H1 (cell line): ENCODE data around the gene PARP16. TPM values are rescaled to one million over a fixed set of nuclear protein-coding genes. Genes with fewer than 3 reads are reported as not detected.

Source experiments
- HDAC2 ChIP-seq, 2 experiments: fragments of 300-600 bp in 1 of 2; sonication (generic) in 1 of 2; IDR thresholded peaks; 2 replicates each; pipeline ENCODE4 v1.6.1; 2011 to 2012; ENCODE audit warnings: low read depth in 2 of 2, low read length in 2 of 2, mild to moderate bottlenecking in 2 of 2, moderate library complexity in 2 of 2, borderline replicate concordance in 1 of 2, inconsistent platforms in 1 of 2
- HDAC6 ChIP-seq: IDR thresholded peaks from one replicate; pipeline ENCODE4 v1.7.1; 2012; ENCODE audit warnings: low read depth, mild to moderate bottlenecking, inconsistent platforms, low read length, moderate library complexity
- JUND ChIP-seq: IDR thresholded peaks from 2 replicates; pipeline ENCODE4 v1.6.1; 2011; ENCODE audit warnings: mild to moderate bottlenecking, improper control_type of control experiment, low read length
- POU5F1 ChIP-seq: IDR thresholded peaks from 2 replicates; pipeline ENCODE4 v1.6.1; 2011; ENCODE audit warnings: low read depth, mild to moderate bottlenecking, low read length, moderate library complexity
- polyA plus RNA-seq, 7 experiments: library from polyadenylated mRNA; depleted of rRNA in 3 of 7; stranded (reverse) in 5 of 7; unstranded in 2 of 7; fragments of >200 nt in 5 of 7; fragments of 200-250 nt in 2 of 7; gene quantifications; 1 replicate in 5 of 7; 2 replicates in 1 of 7; 4 replicates in 1 of 7; pipeline versions ENCODE4 v1.2.1 to v1.2.3, GENCODE V29; 2011 to 2013; ENCODE audit warnings: missing spikeins in 2 of 7, mixed read lengths in 2 of 7
- total RNA-seq: library from RNA; stranded (reverse); fragmentation: NEBNext Ultra II Directional; extraction: Animal tissue kit (Norgen Biotek cat#: 25700); gene quantifications from 2 replicates; pipeline ENCODE4 v1.2.1, GENCODE V29; 2021

The PARP16 gene
- total and polyA plus RNA-seq, 2 of the 8 experiments (the other 6 are each of a cell fraction or from before 2014, with no cell fraction given), result 3.7 to 5.0 TPM

GRCh38 chr15:65210770-65211481, 75.8 kb downstream of the PARP16 start, which contains the start of gene CILP (continued):
- no peak for TF ChIP-seq HDAC2 (IDR thresholded peaks at IDR 0.05; ENCODE audit: borderline replicate concordance in 1 of 2, low read depth in 2 of 2, low read length in 2 of 2)
- TF ChIP-seq POU5F1, result no peak
- no peak for TF ChIP-seq JUND
- TF ChIP-seq HDAC6, result no peak
- TF ChIP-seq, all 59 proteins: peak for 0
